Effector memory CD8-positive, alpha-beta T cell (primary cell): ENCODE results near the gene MLIP.

Source experiments
- ATAC-seq: fragments of 150-1000 bp; cut with Tn5 transposase; replicated peaks from 2 replicates; pipeline ENCODE4 v1.10.0; 2021; ENCODE audit warnings: mild to moderate bottlenecking, moderate library complexity
- DNase-seq, 3 experiments: peaks; one replicate each; pipeline ENCODE4 v3.0.0; 2021
- H3K27ac Mint-ChIP-seq, 2 donors: one replicate each; pipeline ENCODE4 v1.8.0; 2022; ENCODE audit warnings: mild to moderate bottlenecking in 2 of 2, mixed read lengths in 2 of 2, moderate library complexity in 2 of 2
- H3K27me3 Mint-ChIP-seq, 2 donors: one replicate each; pipeline ENCODE4 v1.8.0; 2022; ENCODE audit warnings: mixed read lengths in 2 of 2
- H3K36me3 Mint-ChIP-seq: one replicate; pipeline ENCODE4 v1.8.0; 2022; ENCODE audit warnings: mild to moderate bottlenecking, moderate library complexity, mixed read lengths; ENCODE audit not compliant: insufficient read depth
- H3K4me1 Mint-ChIP-seq, 2 donors: one replicate each; pipeline ENCODE4 v1.8.0; 2022; ENCODE audit warnings: low read depth in 2 of 2, mixed read lengths in 2 of 2
- H3K4me3 Mint-ChIP-seq, 2 donors: one replicate each; pipeline ENCODE4 v1.8.0; 2022; ENCODE audit warnings: mild to moderate bottlenecking in 2 of 2, mixed read lengths in 2 of 2, moderate library complexity in 2 of 2
- H3K9me3 Mint-ChIP-seq, 2 donors: one replicate each; pipeline ENCODE4 v1.8.0; 2022; ENCODE audit warnings: mixed read lengths in 2 of 2

MLIP gene

DNA sequence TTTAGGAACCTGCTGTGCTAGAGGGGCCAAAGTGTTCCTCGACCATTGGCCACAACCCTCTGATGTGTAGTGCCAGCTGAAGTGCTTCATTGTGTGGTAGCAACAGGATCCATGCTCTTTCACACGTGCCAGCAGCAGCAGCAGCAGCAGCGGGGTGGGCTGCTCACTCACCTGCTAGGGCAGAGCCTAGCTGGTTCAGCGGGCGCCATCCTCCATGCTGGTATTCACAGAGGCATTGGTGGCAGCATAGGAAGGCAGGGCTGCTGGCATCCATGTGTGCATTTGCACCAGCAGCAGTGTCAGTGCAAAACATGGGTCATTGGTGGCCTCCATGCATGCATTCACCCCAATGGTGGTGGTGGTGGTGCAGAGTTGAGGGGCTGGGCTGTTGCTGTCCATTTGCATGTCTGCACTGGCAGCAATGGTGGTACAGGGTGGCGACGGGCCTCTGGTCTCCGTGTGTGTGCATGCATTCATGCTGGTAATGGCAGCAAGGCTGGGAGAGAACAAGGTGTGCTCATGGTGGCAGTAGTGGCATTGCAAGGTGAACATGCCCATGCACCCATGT, 183.8 kb downstream of the MLIP start:
- H3K36me3 Mint-ChIP-seq: no peaks in the 10 kb centered on the region
- no peak overlapping the region for H3K4me3 Mint-ChIP-seq
- DNase-seq (no peak), ATAC-seq (no peak)
- no peaks in the 10 kb centered on the region for H3K4me1 Mint-ChIP-seq
- H3K27me3 Mint-ChIP-seq: no peaks in the 10 kb centered on the region
- peaks cover 11 to 13% of the 10 kb centered on the region in 2 donors for H3K9me3 Mint-ChIP-seq
- H3K27ac Mint-ChIP-seq: no peak overlapping the region

DNA sequence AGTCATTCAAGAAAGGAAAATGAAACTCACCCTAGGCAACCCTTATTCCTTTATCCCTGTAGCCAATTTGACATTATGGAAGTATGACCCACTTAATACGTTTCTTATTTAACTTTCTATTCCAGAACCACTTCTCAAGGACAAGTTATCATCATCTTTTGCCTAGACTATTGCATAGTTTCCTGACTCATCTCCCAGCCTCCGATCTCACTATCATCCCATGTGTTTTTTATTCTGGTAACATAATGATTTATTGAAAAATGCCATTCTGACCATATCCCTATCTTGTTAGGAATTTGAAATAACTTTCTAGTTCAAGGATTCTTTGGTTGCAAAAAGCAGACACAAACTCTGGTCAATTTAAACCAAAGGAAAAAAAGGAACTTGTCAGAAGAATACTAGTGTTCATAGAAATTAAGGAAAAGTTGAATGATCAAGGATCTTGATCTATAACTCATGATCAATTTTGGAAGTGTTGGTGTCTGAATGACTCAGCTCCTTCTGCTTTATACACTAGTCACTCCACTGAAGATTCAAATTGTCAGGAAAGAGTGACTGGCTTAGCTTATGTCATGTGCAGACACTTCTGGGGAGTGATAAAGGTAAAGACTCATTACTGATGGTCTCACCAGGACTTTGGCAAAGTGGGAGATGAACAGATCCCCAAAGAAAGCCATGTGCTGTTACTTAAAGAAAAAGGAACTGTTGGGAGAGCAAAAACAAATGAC, 188.5 kb downstream of the MLIP start:
- Mint-ChIP-seq H3K27ac (no peak overlapping the region), H3K36me3 (no peaks in the 10 kb centered on the region), H3K9me3 (no peaks in the 10 kb centered on the region), H3K27me3 (no peaks in the 10 kb centered on the region), H3K4me1 (no peaks in the 10 kb centered on the region), H3K4me3 (no peak overlapping the region)
- ATAC-seq (no peak), DNase-seq (no peak)

DNA sequence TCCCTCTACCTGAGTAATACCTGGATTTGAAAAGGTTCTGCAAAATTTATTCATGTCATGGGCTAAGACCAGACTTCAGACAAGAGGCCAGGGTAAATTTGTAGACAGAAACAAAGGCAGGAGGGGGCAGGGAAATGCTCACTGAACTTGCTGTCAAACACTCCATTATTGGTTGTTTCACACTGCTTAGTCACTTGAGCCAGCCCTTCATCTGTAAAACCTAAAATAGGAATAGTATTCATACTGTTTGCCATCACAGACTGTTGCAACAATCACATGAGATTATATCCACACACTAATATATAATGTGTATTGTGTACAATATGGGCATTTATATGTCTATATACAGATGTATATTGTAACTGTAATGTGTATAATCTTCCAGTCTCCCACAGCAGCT, 190.5 kb downstream of the MLIP start:
- DNase-seq (no peak), ATAC-seq (no peak)
- Mint-ChIP-seq H3K27me3 (no peaks in the 10 kb centered on the region), H3K4me1 (no peaks in the 10 kb centered on the region), H3K9me3 (no peaks in the 10 kb centered on the region), H3K36me3 (no peaks in the 10 kb centered on the region), H3K4me3 (no peak overlapping the region), H3K27ac (no peak overlapping the region)

DNA sequence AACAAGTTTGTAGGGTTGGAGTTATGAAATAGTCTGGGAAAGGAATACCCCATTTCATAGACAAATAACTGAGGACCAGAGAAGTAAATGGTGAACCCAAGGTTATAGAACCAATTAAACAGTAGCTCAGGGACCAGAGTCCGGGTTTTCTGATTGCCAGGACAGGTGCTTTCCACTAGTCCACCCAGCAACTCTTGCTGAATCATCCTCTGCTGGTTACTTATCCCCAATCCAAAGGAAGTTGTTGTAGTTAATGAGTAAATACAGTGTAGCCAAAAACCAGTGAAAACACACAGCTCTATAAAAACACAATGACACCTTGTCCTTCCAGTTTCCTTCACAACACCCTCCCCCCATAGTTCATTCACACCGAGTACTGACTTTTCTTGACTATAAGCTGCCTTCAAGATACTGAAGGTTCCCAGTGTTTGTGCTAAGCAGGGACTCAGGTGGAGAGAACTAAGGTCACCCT, 196.2 kb downstream of the MLIP start:
- Mint-ChIP-seq H3K4me1 (no peaks in the 10 kb centered on the region), H3K27me3 (no peaks in the 10 kb centered on the region), H3K9me3 (peaks cover 7 to 10% of the 10 kb centered on the region in 2 donors), H3K27ac (no peak overlapping the region), H3K36me3 (no peaks in the 10 kb centered on the region), H3K4me3 (no peak overlapping the region)
- DNase-seq (no peak), ATAC-seq (no peak)

DNA sequence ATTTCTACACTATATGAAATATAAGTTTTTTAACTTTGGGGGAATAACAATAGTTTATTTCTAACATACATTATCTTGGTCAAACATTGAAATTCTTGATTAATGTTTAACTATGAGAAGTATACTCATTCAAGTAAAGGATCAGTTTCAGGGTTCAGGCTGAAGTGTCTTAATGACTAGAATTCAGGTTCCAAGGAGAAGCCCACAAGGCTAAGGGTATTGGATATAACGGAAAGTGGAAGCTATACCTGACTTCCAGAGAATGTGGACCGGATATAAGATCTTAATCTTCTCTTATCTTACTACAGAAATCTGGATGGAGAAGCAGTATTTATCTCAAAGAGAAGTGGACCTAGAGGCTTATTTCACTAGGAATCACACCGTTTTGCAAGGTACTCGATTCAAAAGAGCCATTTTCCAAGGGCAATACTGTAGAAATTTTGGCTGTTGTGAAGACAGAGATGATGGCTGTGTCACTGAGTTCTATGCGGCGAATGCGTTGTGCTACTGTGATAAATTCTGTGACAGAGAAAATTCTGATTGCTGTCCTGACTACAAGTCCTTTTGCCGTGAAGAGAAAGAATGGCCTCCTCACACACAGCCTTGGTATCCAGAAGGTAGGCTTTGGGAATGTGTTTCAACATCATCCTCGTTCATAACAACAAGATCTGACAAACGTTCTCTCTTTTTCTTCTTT, 197.2 kb downstream of the MLIP start, which contains the start of gene TINAG:
TSS of gene TINAG (plus strand) at position 153 of the 697 bp plus-strand sequence. CDS start at position 263, 110 bp downstream.
- no peaks in the 10 kb centered on the region for H3K36me3 Mint-ChIP-seq
- ATAC-seq (no peak), DNase-seq (no peak)
- H3K4me1 Mint-ChIP-seq: no peaks in the 10 kb centered on the region
- H3K27me3 Mint-ChIP-seq: no peaks in the 10 kb centered on the region
- H3K27ac Mint-ChIP-seq: no peak within 1 kb of the TSS
- H3K4me3 Mint-ChIP-seq: no peak within 1 kb of the TSS
- H3K9me3 Mint-ChIP-seq: peaks cover 7 to 10% of the 10 kb centered on the region in 2 donors

DNA sequence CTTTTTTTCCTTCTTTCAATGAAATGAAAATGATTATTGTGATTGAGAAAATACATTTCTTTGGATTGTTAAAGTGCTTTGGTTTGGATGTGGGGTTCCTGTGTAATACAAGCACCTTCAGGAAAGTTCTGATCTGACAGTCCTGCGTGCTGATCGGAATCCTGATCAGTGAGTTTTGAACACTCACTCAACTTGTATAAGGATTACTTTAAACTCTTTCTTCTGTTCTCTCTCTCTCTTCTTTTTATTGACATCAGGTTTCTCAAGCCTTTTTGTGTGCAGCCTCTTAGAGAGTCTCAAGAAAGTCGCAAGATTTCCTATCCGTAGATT, 197.7 kb downstream of the MLIP start:
- peaks cover 7 to 10% of the 10 kb centered on the region in 2 donors for H3K9me3 Mint-ChIP-seq
- H3K27me3 Mint-ChIP-seq: no peaks in the 10 kb centered on the region
- H3K4me1 Mint-ChIP-seq: no peaks in the 10 kb centered on the region
- DNase-seq (no peak), ATAC-seq (no peak)
- no peaks in the 10 kb centered on the region for H3K36me3 Mint-ChIP-seq
- H3K27ac Mint-ChIP-seq: no peak overlapping the region
- H3K4me3 Mint-ChIP-seq: no peak overlapping the region

DNA sequence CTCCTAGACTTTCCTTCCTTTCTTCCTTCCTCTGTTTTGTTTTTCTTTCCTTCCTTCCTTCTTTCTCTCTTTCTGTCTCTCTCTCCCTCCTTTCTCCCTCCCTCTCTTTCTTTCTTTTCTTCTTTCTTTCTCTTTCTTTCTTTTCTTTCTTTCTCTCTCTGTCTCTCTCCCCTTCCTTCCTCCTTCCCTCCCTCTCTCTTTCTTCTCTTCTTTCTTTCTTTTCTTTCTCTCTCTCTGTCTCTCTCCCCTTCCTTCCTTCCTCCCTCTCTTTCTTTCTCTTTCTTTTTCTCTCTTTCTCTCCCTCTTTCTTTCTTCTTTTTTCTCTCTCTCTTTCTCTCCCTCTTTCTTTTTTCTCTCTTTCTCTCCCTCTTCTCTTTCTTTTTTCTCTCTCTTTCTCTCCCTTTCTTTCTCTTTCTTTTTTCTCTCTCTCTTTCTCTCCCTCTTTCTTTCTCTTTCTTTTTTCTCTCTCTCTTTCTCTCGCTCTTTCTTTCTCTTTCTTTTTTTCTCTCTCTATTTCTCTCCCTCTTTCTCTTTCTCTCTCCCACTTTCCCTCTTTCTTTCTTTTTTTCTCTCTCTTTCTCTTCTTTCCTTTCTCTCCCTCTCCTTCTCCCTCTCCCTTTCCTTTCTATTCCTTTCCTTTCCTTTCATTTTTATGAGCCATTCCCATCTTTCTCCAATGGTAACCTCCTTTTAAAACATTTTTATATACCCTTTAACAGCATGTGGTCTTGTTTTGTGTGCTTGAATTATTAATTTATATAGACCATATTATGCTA, 199.3 kb downstream of the MLIP start:
- H3K4me1 Mint-ChIP-seq: no peaks in the 10 kb centered on the region
- peaks cover 7 to 10% of the 10 kb centered on the region in 2 donors for H3K9me3 Mint-ChIP-seq
- no peaks in the 10 kb centered on the region for H3K36me3 Mint-ChIP-seq
- H3K27me3 Mint-ChIP-seq: no peaks in the 10 kb centered on the region
- no peak overlapping the region for H3K4me3 Mint-ChIP-seq
- H3K27ac Mint-ChIP-seq: no peak overlapping the region
- DNase-seq (no peak), ATAC-seq (no peak)

DNA sequence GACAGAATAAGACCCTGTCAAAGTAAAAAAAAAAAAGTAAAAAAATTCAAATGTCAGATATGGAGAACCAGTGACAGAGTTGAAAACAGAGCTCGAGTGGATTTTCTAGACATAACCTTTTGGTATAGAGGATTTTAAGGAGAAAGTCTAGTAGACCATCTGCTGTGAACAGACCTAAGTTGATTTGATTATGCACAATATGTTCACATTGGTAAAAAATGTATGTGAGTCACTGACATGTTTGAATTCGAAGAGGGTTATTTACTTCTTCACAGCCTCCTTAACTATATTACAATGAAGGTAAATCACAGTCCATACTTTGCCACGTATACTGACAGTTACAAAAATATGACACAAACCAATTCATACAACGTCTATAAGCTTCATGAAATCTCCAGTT, 204.4 kb downstream of the MLIP start:
- Mint-ChIP-seq H3K27ac (no peak overlapping the region), H3K36me3 (no peaks in the 10 kb centered on the region), H3K27me3 (no peaks in the 10 kb centered on the region), H3K4me3 (no peak overlapping the region), H3K9me3 (peaks cover 6 to 8% of the 10 kb centered on the region in 2 donors), H3K4me1 (no peaks in the 10 kb centered on the region)
- no peak for DNase-seq
- no peak for ATAC-seq
